ENCODE data around the gene TSPY3.
"Not testable (repeated sequence)": the region's sequence is repeated elsewhere in the genome, so short reads cannot be mapped to it uniquely, and the experiment has no call there.

The TSPY3 gene

GRCh38 chrY:9398121-9398520 is at the start of gene TSPY3:
Gene TSPY3 (plus strand): TSS chrY:9398421. CDS start chrY:9398467, 46 bp downstream.
- DNase-seq: not testable (repeated sequence)

- not testable (repeated sequence) for DNase-seq
Measured at GRCh38 chrY:9357497-9357896, 40.7 kb upstream of the TSPY3 start, which contains the start of gene TSPY8. Gene TSPY8 (plus strand): TSS chrY:9357797. CDS start chrY:9357843, 46 bp downstream.

- not testable (repeated sequence) for DNase-seq
Measured at GRCh38 chrY:9396527-9396926, 1.7 kb upstream of the TSPY3 start.
